ENCODE data around the gene HTR6. TPM values are rescaled to one million over a fixed set of nuclear protein-coding genes. Genes with fewer than 3 reads are reported as not detected.

HTR6 gene
- total RNA-seq, 1 experiment from 2014 or later = 0.57 TPM

- intact Hi-C loops (cut with micrococcal nuclease) = loop anchor here (5.0 kb wide), 1 partner anchor 395 kb away; the partner anchor contains the start of genes EMC1 and MRTO4
- Histone ChIP-seq H3K4me1 (ENCODE audit: control insufficient read depth in 1 of 2, insufficient read depth in 2 of 2, low read length in 2 of 2) (peaks cover 32 to 55% of the 10 kb centered on the region in 2 experiments), H3K27me3 (ENCODE audit: insufficient read depth, low read length) (no peaks in the 10 kb centered on the region), H3K27ac (ENCODE audit: low read depth, low read length) (no peak overlapping the region), H3K36me3 (ENCODE audit: control insufficient read depth in 1 of 2, insufficient read depth in 2 of 2, low read length in 2 of 2) (no peaks in the 10 kb centered on the region), H3K9me2 (ENCODE audit: insufficient read depth) (no peaks in the 10 kb centered on the region), H3K4me3 (replicated peaks in 1 of 2; ENCODE audit: low read depth in 1 of 2, low read length in 2 of 2) (no peak overlapping the region), H3K79me2 (ENCODE audit: insufficient read depth, low read length) (peaks cover 65% of the 10 kb centered on the region), H3K9ac (ENCODE audit: low read length) (no peak overlapping the region), H3K4me2 (ENCODE audit: low read length) (0 out of 2 replicates have a peak overlapping the region, but pooled peaks have one; percentile 16), H4K20me1 (ENCODE audit: insufficient read depth) (no peaks in the 10 kb centered on the region), H3K9me3 (ENCODE audit: control insufficient read depth in 1 of 2, insufficient read depth in 1 of 2, low read depth in 1 of 2, low read length in 2 of 2) (no peaks in the 10 kb centered on the region), H2AFZ (ENCODE audit: low read depth, low read length, poor library complexity, severe bottlenecking) (no peak overlapping the region)
- POLR2A ChIA-PET = no interaction called here
- no TSS peak for BruUV-seq (replicated peaks)
- no peak for TF ChIP-seq POLR2AphosphoS5 (IDR thresholded peaks at IDR 0.05; ENCODE audit: low read depth, low read length)
- DNase-seq (ENCODE audit: low read depth, low spot score) = no peak
- ATAC-seq = no peak
- CTCF ChIA-PET = interaction anchor here (0.8 kb wide), 1 partner anchor 7 kb away, joined by 3 read pairs; no protein-coding TSS in a partner anchor
- RAD21 ChIA-PET (ENCODE audit: low non-redundant PET in 1 of 2, low total read pairs in 2 of 2, uncharacterized antibody in 2 of 2, unreplicated experiment in 2 of 2) = interaction anchor here in 1 of 2 experiments (1.0 kb wide), 1 partner anchor 335 kb away, joined by 3 read pairs; no protein-coding TSS in a partner anchor
Measured at GRCh38 chr1:19647643-19648042, 17.0 kb upstream of the HTR6 start.

- H3K4me1 ChIP-seq (ENCODE audit: control insufficient read depth in 1 of 2, insufficient read depth in 2 of 2, low read length in 2 of 2) = peaks cover 28 to 49% of the 10 kb centered on the region in 2 experiments
- H2AFZ ChIP-seq (ENCODE audit: low read depth, low read length, poor library complexity, severe bottlenecking) = no peak overlapping the region
- ATAC-seq = no peak
- H3K4me3 ChIP-seq (replicated peaks in 1 of 2; ENCODE audit: low read depth in 1 of 2, low read length in 2 of 2) = no peak overlapping the region
- TF ChIP-seq EZH2 (IDR thresholded peaks at IDR 0.05) (no peak), REST (IDR thresholded peaks at IDR 0.05; ENCODE audit: low read depth) (no peak), CEBPB (IDR thresholded peaks at IDR 0.05; ENCODE audit: low read depth) (no peak)
- no peak overlapping the region for H3K9ac ChIP-seq (ENCODE audit: low read length)
- BruUV-seq (replicated peaks) = no TSS peak
- H3K9me3 ChIP-seq (ENCODE audit: control insufficient read depth in 1 of 2, insufficient read depth in 1 of 2, low read depth in 1 of 2, low read length in 2 of 2) = no peaks in the 10 kb centered on the region
- H3K4me2 ChIP-seq (ENCODE audit: low read length) = peak overlapping the region; percentile 16
- no peak overlapping the region for H3K27ac ChIP-seq (ENCODE audit: low read depth, low read length)
- POLR2A ChIA-PET = no interaction called here
- no peaks in the 10 kb centered on the region for H3K36me3 ChIP-seq (ENCODE audit: control insufficient read depth in 1 of 2, insufficient read depth in 2 of 2, low read length in 2 of 2)
- CTCF ChIA-PET = interaction anchor here (0.6 to 1.1 kb wide), 3 partner anchors 8 to 468 kb away, joined by 3 read pairs; partner anchors contain the start of gene HTR6
- peaks cover 65% of the 10 kb centered on the region for H3K79me2 ChIP-seq (ENCODE audit: insufficient read depth, low read length)
- H4K20me1 ChIP-seq (ENCODE audit: insufficient read depth) = no peaks in the 10 kb centered on the region
- no peaks in the 10 kb centered on the region for H3K9me2 ChIP-seq (ENCODE audit: insufficient read depth)
- intact Hi-C loops (cut with micrococcal nuclease) = loop anchor here (5.0 kb wide), 1 partner anchor 396 kb away; the partner anchor contains the start of genes EMC1 and MRTO4
- no peaks in the 10 kb centered on the region for H3K27me3 ChIP-seq (ENCODE audit: insufficient read depth, low read length)
- RAD21 ChIA-PET (ENCODE audit: low non-redundant PET in 1 of 2, low total read pairs in 2 of 2, uncharacterized antibody in 2 of 2, unreplicated experiment in 2 of 2) = interaction anchor here (0.6 kb wide), 2 partner anchors 246 to 255 kb away, joined by 6 read pairs; no protein-coding TSS in a partner anchor
- no peak for DNase-seq (ENCODE audit: low read depth, low spot score)
Measured at GRCh38 chr1:19648239-19648638, 16.4 kb upstream of the HTR6 start.
